ENCODE data around the gene SH3RF3. TPM values are rescaled to one million over a fixed set of nuclear protein-coding genes. Genes with fewer than 3 reads are reported as not detected.

The SH3RF3 gene
- polyA plus RNA-seq, 1 donor: 4.0 TPM

DNA sequence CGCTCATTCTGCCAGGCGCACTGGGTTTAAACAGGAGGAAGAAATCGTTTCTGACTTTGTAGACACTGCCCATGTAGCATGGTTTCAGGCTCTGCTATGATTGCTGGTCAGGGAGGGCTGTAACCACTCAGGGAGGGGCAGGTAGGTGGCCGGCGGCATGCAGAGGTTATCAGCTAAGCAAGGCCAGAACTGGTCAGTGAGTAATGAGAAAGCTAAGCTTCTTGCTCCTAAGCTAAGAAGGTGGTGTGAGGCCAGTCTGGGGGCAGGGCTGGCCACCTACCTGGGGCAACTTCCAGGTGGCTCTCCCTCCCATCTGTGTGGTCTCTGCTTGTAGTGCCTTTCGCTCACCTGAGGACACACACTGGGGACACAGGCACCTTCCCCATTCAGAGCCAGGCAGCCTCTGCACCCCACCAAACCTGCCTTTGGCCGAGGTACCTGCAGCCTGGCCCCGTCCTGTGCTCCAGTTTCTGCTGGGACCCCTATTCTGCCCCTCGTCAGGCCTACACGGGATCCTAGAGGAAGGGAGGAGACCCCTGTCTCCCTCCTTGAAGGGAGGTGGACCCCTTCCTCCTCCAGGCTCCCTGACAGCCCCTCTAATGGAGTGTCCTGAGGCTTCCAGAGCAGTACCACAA is 288.8 kb downstream of the SH3RF3 start:
- DNase-seq: no peak

GRCh38 chr2:109418716-109419115 is 289.7 kb downstream of the SH3RF3 start:
- DNase-seq: no peak

DNA sequence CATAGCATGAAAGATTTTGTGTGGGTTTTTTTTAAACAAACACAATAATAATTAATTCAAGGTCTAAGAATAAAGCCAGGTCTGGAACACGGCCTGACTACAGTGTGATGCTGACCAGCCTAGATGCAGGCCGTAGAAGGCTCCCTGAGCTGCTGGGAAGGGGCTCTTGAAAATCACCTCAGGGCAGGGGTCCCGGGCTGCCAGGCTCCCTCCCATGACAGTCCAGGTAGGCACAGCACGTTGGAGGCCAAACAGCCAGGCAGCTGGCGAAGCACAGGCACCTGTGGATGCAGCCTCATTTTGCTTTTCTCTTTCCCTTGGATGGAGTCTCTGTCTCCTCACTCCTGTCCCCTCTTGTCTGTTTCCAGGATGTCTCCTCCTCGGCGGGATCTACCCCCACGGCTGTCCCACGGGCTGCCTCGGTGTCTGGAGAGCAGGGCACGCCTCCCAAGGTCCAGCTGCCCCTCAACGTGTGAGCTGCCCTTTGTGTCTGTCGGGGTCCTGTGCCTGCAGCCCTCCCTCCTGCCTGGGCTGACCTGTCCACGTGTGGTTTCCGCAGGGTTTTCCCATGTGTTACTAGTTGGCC is 290.3 kb downstream of the SH3RF3 start:
- DNase-seq: no peak

- no peak for DNase-seq
These were observed 291.0 kb downstream of the SH3RF3 start for GRCh38 chr2:109419960-109420370.

GRCh38 chr2:109421101-109421500 is 292.1 kb downstream of the SH3RF3 start:
- no peak for DNase-seq

DNA sequence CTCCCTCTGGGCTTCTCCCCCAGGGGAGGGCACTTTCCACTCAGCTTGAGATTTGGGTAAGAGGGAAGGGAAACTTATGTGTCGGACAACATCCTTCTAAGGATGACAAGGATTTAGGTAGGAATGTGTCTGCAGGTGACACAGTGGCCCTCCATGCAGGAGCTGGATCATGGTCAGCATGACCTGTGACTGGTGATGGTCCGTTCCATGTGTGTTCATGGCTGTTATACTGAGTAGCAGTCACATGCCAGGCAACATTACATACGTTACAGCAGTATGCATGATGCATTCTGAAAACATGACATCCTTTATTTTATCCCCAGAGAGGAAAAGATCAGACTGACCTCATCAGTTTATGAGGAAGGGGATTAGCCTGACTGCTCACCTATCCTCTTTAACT is 292.6 kb downstream of the SH3RF3 start:
- no peak for DNase-seq

DNA sequence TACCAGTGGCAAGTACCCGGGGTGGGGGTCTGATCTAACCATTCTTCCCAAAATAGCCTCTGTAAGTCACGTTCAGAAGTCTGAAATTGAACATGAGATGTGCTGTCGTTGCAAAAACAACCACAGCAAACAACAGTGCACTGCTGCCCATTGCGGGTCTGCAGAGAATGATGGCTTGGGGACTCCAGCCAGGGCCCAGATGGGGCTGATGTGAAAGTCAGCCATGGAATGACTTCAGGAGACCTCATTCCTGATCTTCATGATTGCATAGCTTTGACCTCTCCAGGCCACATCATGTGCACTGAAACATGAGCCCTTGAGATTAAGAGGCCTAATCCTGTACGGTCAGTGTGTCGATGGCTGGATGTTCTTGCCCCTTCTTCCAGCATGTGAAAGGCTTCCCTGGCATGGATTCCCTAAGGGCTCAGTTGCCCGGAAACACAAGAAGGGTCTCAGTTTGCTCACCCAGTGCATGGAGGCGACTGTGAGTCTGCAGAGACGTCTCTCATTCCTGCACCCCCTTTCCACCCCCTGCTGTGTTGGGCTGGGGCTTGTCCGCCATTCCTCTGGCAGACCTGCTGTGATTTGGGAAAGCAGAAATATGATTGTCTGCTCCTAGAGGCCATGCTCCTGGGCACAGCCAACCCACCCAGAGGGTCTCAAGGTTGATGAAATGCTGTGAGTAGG is 293.2 kb downstream of the SH3RF3 start:
- no peak for DNase-seq

GRCh38 chr2:109422758-109423500 is 293.9 kb downstream of the SH3RF3 start:
- no peak for DNase-seq

- DNase-seq: no peak
These were observed 294.8 kb downstream of the SH3RF3 start for GRCh38 chr2:109423556-109424359.

DNA sequence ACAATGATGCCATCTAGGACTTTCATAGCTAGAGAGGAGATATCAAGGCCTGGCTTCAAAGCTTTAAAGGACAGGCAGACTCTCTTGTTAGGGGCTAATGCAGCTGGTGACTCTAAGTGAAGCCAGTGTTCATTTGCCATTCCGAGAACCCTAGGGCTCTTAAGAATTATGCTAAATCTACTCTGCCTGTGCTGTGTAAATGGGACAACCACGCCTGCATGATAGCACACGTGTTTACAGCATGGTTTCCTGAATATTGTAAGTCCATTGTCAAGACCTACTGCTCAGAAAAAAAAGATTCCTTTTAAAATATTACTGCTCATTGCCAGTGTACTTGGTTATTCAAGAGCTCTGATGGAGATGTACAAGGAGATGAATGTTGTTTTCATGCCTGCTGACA is 296.4 kb downstream of the SH3RF3 start:
- no peak for DNase-seq

DNA sequence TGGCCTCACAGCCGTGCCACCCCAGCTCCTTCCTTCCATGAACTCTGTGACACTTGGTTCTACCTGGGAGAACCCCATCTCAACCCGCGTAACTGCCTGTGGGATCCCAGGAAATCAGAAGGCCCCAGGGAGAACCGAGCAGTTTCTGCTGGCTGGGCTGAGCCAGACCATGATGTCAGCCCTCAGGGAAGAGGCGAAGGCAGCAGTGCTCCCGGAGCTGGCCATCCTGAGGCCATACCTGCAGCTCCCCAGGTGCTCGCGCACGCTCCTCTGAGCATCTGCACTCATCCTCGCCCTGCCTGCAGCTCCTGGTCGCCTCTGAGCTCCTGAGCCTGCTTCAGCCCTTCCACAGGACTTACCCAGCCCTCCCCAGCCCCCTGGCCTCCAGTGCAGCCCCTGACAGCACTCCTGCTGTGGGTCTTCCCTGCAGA is 298.7 kb downstream of the SH3RF3 start:
- DNase-seq: no peak

DNA sequence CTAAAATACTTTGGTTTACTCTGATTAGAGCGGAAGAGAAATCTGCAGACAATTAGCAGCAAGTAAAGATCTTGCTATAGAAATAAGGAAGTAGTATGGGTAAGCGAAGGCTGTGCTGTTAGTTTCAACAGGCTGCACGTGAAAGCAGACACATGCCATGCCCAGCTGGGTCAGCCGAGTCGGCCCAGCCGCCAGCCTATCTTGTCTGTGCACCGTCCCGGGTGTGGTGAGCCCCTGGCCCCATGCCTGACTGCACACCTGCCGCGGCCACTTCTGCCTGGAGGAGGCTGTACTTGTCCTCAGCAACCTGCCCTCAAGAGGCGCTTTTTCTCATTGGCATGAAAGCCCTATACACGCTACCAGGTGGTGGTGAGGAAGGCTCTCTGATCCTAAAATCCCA is 299.3 kb downstream of the SH3RF3 start:
- no peak for DNase-seq

- no peak for DNase-seq
These were observed 300.0 kb downstream of the SH3RF3 start for GRCh38 chr2:109428841-109429566.

GRCh38 chr2:109429567-109430328 is 300.7 kb downstream of the SH3RF3 start:
- DNase-seq: no peak

GRCh38 chr2:109430329-109430636 is 301.3 kb downstream of the SH3RF3 start:
- DNase-seq: no peak

DNA sequence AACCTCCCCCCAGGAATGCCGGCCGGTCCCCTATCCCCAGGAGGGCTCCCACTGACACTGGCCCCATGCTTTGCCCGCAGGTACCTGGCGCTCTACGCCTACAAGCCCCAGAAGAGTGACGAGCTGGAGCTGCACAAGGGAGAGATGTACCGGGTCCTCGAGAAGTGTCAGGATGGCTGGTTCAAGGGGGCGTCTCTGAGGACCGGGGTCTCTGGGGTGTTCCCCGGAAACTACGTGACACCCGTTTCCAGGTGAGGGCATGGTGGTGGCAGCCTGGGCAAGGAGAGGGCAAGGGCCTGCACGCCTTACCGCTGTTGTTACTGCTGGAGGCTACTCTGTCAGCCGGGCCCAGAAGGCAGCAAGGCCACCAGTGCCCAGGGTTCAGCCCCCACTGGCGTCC is 303.4 kb downstream of the SH3RF3 start:
- no peak for DNase-seq

GRCh38 chr2:109433486-109433885 is 304.5 kb downstream of the SH3RF3 start:
- DNase-seq: no peak

GRCh38 chr2:109433926-109434325 is 304.9 kb downstream of the SH3RF3 start:
- no peak for DNase-seq

- DNase-seq: no peak
These were observed 305.3 kb downstream of the SH3RF3 start for GRCh38 chr2:109434351-109434750.

GRCh38 chr2:109435066-109435690 is 306.2 kb downstream of the SH3RF3 start:
- DNase-seq: no peak
